Stimulated activated naive CD4-positive, alpha-beta T cell (primary cell): Measurements from ENCODE around the gene IKZF5.
A peak's percentile ranks its signal among the peaks of the same experiment; 100 is the strongest.

Experiments
- DNase-seq, 6 experiments: peaks; one replicate each; lab custom pipeline; 2025; lab: John Stamatoyannopoulos, UW

IKZF5 gene

GRCh38 chr10:123016228-123016627 is 7.6 kb upstream of the IKZF5 start:
- DNase-seq = no peak

- no peak for DNase-seq
These were observed 6.2 kb upstream of the IKZF5 start for GRCh38 chr10:123014772-123015171.

DNA sequence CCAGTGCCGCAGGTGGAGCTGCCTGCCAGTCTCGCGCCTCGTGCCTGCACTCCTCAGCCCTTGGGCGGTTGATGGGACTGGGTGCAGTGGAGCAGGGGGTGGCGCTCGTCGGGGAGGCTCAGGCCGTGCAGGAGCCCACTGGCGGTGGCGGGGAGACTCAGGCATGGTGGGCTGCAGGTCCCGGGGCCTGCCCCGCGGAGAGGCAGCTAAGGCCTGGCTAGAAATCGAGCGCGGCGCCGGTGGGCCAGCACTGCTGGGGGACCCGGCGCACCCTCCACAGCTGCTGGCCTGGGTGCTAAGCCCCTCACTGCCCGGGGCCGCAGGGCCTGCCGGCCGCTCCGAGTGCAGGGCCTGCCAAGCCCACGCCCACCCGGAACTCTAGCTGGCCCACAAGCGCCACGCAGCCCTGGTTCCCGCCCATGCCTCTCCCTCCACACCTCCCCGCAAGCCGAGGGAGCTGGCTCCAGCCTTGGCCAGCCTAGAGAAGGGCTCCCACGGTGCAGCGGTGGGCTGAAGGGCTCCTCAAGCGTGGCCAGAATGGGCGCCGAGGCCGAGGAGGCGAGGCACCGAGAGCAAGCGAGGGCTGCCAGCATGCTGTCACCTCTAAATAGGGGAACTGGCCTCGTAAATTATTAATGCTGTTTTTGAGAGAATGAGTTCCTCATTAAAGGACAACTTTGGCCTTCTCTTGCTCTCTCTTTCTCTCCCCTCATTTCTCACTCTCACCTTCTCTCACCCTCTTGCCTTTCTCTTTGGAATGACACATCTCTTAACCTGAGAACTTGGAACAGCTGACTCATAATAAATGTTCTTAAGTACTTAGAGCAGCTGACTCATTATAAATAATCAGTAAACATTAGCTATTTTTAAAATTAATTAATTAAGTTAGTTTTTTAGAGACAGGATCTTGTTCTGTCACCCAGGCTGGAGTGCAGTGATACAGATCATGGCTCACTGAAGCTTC is 5.1 kb upstream of the IKZF5 start:
- DNase-seq = no peak

DNA sequence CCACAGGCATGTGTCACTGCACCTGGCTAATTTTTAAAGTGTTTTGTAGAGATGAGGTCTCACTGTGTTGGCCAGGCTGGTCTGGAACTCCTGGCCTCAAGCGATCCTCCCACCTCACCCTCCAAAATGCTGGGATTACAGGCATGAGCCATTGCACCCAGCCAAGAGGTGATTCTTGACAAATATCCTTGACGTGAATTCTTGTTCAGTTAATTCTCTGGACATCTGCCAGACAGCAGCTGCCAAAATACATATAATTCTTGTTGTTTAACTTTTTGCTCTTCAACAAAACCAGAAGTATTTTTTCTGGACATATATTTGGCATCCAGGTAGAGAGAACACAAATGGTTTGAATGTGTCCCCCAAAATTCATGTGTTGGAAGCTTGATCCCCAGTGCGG is 3.4 kb upstream of the IKZF5 start:
- no peak for DNase-seq

- DNase-seq = peak in 4 of 6 experiments; percentile 1 to 47 (median 18)
These were observed 668 bp upstream of the IKZF5 start for GRCh38 chr10:123009105-123009820.

DNA sequence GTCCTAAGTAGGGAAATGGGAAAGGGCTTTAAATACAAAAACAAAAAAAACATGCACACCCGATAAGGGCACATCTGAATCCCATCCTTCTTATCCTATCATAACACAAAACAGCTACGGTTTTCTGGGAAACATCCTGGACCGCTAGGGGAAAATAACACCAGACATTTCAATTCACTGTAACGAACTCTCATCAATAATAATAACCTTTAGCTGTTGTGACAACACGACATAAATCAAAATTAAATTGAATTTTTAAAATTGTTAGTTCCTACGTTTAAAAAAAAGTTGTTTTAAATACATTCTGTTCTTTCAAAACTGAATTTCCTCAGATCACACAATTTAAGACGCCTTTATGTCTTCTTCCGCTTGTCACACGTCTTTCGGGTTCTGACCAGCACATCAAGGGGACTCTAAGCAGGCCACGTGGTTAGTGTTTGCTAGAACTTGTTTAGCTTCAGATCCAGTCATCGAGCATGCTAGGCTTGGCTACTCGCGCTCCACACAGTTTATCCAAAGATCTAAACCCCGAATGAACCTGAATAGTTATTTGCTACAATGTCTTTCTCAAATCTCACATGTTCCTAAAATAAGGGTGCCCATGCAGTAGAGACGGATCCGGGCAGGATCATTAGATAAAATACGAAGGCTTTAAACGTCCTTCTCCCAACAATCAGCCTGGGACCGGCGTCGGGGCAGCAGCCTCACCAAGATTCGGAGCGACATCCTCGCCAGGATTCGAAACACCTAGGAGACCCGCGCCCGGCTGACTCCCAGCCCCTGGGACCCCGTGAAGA is 839 bp downstream of the IKZF5 start:
- DNase-seq = peak; percentile 25 to 72 (median 50)

DNA sequence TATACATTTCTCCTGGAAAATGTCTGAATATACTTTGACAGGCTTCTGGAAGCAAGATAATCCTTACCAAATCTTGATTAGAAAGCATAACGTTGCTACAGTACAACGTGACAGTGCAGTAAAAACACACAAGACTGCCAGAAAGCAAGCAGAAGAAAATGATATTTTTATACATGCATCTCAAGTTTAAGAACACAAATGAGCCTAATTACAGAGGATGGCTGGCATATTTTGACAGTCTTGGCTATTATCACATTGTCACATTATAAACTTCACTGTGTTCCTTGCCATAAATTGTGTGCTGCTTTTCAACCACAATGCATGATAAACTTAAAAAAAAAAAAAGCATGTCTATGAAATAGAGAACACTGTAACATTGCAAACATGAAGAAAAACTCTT is 4.3 kb downstream of the IKZF5 start:
- DNase-seq = no peak

DNA sequence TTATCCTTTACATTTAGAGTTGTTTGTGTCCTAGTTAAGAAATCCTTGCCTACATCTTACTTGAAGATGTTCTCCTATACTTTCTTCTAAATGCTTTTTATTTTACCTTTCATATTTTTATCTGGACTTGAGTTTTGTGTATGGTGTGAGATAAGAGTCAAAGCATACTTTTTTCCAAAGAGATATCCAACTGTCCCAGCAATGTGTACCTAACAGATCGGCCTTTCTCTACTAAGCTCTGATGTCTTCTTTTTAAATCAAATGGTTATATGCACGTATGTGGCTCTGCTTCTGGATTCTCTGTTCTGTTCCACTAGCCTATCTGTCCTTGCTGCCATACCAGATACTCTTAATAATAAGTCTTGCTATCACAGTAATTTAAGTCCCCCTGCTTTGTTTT is 7.2 kb downstream of the IKZF5 start:
- no peak for DNase-seq

- DNase-seq = no peak
These were observed 8.4 kb downstream of the IKZF5 start for GRCh38 chr10:123000155-123000554.

- DNase-seq = no peak
These were observed 9.2 kb downstream of the IKZF5 start for GRCh38 chr10:122999347-122999746.

- DNase-seq = no peak
These were observed 9.7 kb downstream of the IKZF5 start for GRCh38 chr10:122998934-122999333.

GRCh38 chr10:122998360-122998917 is 10.2 kb downstream of the IKZF5 start:
- DNase-seq = no peak

DNA sequence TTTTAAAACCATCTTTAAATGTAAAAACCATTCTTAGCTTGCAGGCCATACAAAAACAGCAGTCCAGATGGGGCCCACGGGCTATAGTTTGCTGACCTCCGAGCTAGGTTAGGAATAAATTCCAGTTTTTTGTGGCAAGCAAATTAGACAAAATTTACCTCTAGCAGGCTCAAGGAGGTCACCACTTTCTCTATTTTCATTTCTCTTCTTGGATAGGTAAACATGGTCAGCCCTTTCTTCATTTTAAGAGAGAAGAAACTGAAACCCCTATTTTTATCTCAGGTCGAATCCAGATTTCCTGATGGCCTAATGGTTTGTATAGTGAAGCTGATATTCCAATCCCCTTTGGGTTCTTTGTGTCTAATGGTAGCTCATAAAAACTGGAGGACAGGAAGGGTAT is 10.7 kb downstream of the IKZF5 start:
- no peak for DNase-seq

DNA sequence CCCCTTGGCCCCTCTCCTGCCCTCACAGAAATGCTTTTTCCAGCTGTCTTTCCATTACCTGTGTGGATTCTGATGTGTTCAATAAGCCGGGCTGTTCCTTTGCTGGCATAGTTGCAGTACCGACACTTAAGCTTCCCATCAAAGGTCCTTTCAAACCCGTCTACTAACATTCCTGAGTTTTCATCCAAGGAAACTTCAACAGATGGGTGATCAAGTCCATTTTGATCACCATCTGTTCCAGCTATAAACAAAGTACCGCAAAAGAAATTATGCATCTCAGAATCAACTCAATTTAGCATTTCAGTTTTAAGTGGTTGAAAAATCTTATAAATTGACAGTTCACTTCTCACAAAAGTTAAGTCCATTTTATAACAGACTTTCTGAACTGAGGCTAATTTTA is 12.7 kb downstream of the IKZF5 start:
- no peak for DNase-seq

- no peak for DNase-seq
These were observed 14.7 kb downstream of the IKZF5 start for GRCh38 chr10:122993797-122994336.

DNA sequence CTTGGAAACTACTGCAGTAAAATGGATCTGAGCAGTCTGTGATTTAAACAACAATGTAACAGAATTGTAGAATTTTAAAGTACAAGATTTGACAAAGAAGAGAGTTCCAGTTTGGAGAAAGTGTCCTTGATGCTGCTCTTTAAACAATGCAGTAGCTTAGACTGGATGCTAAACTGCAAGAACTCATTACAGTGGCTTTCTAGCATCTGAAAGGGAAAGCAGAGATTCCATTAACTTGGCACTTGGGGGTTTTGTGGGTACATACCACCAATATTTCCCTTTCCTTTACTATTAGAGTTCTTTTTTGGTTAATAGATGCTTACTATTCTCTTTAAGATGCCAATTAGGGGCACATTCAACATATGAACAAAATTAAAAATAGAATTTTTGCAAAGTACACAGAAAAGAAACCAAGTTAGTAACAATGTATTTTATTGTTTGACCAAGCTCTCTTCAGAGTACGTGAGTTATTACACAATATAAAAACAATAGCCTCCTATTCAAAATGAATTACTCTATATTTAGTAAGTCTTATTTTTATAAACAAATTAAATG is 16.5 kb downstream of the IKZF5 start:
- no peak for DNase-seq

DNA sequence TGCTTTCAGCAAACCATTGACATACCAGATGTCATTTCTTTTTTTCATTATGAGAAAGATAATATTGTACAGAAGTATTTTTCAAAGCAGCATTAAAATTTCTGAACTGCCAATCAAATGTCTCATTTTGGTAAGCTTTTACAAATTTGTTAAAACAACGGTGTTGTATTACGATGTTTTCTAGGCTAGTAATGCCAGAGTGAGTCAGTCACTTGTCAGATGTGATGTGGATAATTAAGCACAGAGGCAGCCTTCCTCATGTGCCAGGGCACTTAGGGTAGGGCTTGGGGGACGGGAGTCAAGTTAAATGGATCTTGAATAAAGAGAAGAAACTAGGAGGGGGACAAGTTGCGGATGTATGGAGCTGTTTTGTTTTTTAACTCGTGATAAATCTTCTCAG is 18.3 kb downstream of the IKZF5 start:
- DNase-seq = no peak

DNA sequence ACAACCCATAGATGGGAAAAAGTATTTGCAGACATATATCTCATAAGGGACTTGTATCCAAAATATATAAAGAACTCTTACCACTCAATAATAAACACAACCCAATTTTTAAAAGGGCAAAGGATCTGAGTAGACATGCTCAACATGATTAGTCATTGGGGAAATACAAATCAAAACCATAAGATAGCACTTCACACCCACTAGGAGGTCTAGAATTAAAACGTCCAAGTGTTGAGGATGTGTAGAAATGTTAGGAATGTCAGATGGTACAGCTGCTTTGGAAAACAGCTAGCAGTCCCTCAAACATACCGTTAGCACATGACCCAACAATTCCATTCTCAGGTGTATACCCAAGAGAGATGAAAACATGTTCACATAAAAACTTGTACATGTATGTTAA is 20.1 kb downstream of the IKZF5 start:
- no peak for DNase-seq

- DNase-seq = no peak
These were observed 22.3 kb downstream of the IKZF5 start for GRCh38 chr10:122986335-122986734.

DNA sequence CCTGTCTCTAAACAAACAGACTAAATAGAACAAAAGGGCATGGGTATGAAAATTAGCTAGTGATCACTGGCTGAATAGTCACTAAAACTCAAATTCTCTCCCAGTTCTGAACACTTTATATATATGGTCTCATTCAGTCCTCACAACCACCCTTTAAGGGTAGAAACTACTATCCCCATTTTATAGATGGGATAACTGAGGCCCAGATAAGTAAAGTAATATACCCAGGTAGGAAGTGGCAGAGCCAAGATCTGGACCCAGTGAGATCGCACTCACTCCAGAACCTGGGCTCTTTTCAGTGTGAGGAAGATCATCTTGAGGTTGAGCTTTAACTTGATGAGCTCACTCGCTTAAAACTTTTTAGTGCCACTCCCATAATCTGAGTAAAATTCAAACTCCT is 23.9 kb downstream of the IKZF5 start:
- DNase-seq = no peak

DNA sequence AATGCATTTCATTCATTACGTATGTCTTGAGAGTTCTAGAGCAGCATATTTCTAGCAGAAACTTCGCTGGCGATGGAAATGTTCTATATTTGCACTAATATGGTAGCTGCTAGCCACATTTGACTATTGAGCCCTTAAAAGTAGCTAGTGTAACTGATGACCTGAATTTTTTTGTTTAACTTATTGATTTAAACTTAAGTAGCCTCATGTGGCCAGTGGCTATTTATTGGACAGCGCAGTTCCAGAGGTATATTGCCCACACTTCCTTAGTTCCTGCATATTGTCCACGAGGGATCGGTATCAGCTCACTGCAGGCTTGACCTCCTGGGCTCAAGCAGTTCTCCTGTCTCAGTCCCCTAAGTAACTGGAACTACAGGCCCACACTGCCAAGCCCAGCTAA is 24.7 kb downstream of the IKZF5 start:
- no peak for DNase-seq
